Fibroblast of skin of left biceps (primary cell): Measurements from ENCODE around the gene PEX1.
"Not testable (repeated sequence)": the region's sequence is repeated elsewhere in the genome, so short reads cannot be mapped to it uniquely, and the experiment has no call there.

Source experiments
- DNase-seq, 2 experiments: peaks; one replicate each; pipeline ENCODE4 v3.0.0-alpha.2; 2013; ENCODE audit warnings: low read depth in 2 of 2

The PEX1 gene

GRCh38 chr7:92461027-92462003 is 67.0 kb downstream of the PEX1 start:
- no peak for DNase-seq

DNA sequence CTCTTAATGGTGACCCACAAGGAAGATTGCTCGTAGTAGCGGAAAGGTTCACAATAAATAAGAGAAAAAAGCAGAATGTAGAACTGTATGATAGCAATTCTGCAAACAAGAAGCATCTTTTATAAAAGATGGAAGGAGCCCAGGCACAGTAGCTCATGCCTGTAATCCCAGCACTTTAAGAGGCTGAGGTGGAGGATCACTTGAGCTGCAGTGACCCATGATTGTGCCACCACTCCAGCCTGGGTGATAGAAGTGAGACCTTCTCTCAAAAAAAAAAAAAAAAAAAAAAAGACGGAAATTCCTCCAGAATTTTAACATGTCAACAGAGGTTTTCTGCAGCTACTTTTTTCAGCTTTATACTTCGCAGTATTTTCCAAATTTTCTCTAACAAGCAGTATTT is 67.8 kb downstream of the PEX1 start:
- DNase-seq, result no peak

GRCh38 chr7:92460109-92460508 is 68.2 kb downstream of the PEX1 start:
- no peak for DNase-seq

GRCh38 chr7:92456236-92456635 is 72.1 kb downstream of the PEX1 start:
- DNase-seq, result no peak

- DNase-seq, result no peak
Observed at GRCh38 chr7:92451645-92452044, 76.7 kb downstream of the PEX1 start.

DNA sequence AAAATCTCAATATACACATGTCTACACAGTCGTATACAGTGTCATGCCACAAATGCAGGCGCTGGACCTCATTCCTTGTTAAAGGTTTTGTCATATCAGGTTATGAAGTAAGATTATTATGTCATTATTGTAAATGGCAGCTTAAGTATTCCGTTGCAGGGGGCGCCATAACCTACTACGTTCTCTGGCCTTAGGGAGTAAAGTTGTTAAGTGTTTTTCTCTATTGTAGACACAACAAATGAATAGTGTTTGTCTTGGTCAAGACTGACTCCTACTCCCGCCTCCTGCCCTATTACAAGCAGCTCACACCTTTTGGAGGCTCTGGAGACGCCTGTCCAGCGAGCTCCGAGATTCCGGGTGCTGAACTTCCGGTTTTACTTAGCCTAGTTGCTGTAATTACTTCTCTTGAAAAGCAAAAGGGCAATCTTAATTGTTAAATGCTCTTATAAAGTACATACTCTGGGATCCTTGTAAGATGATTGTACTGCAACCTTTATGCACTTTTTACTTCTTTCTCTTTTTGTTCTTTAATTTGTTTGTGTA is 80.0 kb downstream of the PEX1 start:
- DNase-seq, result no peak

DNA sequence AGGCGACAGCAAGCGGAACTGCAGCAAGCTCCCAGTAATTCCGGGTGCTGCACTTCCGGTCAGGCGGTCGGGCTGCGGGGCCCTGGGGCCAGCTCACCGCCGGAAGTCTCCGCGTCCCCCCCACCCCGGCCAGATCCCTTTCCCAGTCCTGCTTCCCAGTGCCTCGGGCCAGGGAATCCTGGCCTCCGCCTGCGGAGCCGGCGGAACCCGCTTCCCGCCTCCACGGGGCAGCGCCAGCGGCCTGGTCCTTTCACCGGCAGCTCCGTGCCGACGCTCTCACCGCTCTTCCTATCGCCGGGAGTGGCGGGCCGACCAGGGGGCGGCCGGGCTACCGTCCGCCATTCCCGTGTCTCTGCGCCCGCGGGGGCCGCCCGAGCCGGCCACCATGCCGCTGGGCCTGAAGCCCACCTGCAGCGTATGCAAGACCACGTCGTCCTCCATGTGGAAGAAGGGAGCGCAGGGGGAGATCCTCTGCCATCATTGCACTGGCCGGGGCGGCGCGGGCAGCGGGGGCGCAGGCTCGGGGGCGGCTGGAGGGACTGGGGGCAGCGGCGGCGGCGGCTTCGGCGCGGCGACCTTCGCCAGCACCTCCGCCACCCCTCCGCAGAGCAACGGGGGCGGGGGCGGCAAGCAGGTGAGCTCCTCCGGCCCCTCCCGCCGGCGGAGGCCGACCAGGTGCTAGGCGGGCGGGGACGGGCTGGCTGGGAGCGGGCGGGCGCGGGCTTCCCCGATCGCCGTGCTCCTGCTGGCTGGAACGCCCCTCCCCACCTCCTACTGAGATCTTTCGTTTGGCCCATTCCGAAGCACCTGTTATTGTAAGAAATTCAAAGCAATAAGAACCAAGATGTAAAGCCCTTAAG is 80.7 kb downstream of the PEX1 start, which contains the start of gene GATAD1:
Gene GATAD1, plus strand, starts transcription at position 138 of the 860 bp plus-strand sequence. Its CDS starts 248 bp downstream, at position 386.
- DNase-seq, result peak; percentile 67 to 71

DNA sequence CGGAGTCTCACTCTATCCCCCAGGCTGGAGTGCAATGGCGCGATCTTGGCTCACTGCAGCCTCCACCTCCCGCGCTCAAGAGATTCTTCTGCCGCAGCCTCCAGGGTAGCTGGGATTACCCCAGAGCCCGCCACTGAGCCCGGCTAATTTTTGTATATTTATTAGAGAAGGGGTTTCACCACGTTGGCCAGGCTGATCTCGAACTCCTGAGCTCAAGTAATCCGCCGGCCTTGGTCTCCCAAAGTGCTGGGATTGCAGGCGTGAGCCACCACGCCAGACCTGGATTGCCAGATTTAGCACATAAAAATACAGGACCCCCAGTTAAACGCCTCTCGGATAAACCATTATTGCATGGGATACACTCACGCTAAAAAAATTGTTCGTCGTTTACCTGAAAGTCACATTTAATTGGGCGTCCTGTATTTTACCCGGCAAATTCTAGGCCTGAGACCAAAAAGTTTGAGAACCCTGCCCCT is 81.4 kb downstream of the PEX1 start:
- no peak for DNase-seq

DNA sequence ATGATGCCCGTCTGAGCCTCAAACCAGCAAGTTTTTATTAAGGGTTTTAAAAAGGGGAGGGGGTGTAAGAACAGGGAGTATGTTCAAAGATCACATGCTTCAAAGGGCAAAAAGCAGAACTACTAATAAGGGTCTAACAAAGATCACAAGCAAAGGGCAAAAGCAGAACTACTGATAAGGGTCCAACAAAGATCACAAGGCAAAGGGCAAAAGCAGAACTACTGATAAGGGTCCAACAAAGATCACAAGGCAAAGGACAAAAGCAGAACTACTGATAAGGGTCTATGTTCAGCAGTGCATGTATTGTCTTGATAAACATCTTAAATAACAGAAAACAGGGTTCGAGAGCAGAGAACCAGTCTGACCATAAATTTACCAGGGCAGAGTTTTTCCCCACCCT is 85.6 kb downstream of the PEX1 start:
- not testable (repeated sequence) for DNase-seq

- DNase-seq, result no peak
Observed at GRCh38 chr7:92437956-92438491, 90.3 kb downstream of the PEX1 start.
